IPS-18c (cell line): Measurements from ENCODE around the gene CNTD1.
A peak's percentile ranks its signal among the peaks of the same experiment; 100 is the strongest.

Source experiments
- H3K4me3 ChIP-seq: 2 replicates; pipeline ENCODE4 v1.7.0; 2013; ENCODE audit warnings: low read depth, mild to moderate bottlenecking, low read length, moderate library complexity; ENCODE audit not compliant: insufficient read depth
- H3K9me3 ChIP-seq: one replicate; pipeline ENCODE4 v1.6.1; 2013; ENCODE audit warnings: mild to moderate bottlenecking, low read length, moderate library complexity; ENCODE audit not compliant: control insufficient read depth, insufficient read depth

CNTD1 gene

DNA sequence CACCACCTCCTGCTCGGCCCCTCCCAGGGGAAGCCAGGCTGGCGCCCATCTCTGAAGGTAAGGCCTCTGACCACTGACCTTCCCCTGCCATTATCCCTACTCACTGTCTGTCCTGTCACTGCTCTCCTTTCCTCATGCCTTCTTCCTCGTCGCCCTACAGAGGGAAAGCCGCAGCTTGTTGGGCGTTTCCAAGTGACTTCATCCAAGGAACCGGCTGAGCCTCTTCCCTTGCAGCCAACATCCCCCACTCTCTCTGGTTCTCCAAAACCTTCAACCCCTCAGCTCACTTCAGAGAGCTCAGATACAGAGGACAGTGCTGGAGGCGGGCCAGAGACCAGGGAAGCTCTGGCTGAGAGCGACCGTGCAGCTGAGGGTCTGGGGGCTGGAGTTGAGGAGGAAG is 3.2 kb upstream of the CNTD1 start:
- H3K4me3 ChIP-seq: no peak overlapping the region
- H3K9me3 ChIP-seq: no peaks in the 10 kb centered on the region

DNA sequence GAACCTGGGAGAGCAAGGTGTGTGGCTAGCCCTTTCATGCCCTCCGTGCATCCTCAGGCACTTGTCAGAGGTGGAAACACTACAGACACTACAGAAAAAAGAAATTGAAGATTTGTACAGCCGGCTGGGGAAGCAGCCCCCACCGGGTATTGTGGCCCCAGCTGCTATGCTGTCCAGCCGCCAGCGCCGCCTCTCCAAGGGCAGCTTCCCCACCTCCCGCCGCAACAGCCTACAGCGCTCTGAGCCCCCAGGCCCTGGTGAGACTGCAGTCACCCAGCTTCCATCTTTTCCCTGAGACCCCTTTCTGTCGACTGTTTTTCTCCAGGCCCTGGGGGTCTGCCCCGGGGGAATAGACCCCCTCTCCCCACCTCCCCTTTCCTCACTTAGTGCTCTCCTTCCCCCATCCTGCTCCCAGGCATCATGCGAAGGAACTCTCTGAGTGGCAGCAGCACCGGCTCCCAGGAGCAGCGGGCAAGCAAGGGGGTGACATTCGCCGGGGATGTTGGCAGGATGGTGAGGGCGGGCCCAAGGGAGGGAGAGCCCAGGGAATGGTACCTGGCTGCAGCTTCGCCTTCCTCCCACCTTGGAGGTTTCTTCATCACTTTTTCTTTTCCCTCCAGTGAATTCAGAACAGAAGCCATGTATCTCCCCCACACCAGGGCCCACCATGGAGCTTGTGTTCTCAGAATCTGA is 2.4 kb upstream of the CNTD1 start:
- Histone ChIP-seq H3K9me3 (no peaks in the 10 kb centered on the region), H3K4me3 (no peak overlapping the region)

DNA sequence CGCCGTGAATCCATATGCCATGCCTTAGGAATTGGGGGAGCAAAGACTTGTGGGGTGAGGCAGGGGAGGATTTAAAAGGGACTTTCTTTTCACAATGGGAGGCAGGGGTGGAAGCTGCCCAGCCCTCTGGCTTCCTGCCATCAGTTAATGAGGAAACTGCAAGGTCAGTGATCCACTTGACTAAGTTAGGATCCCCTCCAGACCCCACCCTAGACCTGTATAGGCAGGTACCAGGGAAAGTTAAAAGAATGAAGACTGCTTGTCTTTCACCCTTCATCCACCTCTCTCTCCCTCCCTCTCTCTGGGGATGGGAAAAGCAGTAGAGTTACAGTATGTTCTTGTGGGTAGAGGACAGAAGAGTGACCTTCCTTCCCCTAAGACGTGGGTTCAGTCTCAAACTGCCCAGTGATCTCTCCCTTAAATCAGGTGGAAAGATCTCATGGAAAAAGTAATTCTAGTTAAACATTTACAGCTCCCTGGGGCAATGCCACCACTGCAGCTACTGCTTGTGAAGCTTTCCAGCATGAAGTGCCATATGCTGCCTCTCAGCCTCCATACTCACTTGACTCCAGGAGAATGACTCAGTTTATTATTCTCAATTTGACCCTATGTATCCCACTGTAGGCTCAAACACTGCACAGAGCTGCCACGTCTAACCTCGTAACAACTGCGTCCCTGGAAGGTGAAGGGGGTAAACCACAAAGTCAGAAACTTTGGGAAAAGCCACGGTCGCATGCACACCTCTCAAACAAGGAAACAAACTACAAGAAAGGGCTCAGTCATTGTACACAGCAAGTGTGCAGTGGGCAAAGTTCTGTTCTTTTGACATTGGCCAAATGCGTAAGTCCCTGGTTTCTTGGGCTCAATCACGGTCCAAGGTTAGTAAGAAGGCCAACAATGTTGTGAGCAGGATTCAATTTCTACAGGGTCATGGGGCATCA is 1.3 kb upstream of the CNTD1 start:
- Histone ChIP-seq H3K9me3 (no peaks in the 10 kb centered on the region), H3K4me3 (peak overlapping the region; percentile 98)

DNA sequence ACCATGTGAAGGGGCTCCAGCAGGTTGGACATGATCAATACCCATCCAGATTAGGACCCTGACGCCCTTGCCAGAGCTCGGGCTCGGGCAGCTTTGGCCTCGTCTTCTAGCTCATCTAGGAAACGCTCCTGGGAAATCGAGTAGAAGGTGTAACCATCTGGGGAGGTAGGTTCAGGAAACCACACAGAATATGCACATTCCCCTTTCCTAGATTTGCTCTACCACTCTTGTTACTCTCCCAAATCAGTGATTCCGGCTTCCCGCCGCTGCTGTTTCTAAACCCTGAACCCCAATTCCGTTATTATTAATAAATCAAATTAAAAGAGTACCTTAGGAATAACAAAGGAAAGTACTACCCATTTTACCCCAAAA is 664 bp upstream of the CNTD1 start:
- Histone ChIP-seq H3K4me3 (peak overlapping the region; percentile 98), H3K9me3 (no peaks in the 10 kb centered on the region)

DNA sequence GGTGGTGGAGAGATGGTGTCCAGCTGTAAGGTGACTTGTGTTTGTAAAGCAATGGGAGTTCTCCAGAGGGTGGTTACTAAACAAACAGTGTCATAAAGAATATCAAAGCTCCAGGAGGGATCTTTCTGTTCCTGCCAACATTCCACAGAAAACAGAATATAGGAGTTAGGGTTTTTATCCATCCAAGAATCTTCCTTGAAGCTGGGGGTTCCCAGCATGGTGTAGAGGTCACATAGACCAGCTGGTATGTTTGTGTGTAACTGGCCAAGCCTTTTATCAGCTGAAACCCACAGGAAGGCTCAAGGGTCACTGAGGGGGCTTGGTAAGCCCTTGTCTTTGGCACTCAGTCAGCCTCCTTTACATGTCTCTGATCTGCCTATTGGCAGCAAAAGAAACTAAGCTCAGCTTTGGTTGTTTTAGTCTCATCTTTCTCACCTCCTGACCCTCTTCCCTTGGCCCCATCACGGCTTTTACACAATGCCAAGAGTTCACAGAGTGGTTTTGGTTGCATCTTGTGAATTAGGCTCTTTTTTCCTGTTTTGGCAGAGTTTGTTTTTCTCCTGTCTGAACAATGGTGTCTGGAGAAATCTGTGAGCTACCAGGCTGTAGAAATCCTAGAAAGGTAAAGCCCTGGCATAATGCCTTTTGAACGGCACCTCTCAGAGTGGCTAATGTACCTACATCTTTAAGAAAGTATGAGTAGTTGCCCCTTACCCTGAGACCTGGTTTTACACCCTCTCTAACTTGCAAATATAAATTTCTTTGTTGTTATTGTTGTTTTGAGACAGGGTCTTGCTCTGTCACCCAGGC is 4.6 kb downstream of the CNTD1 start:
- Histone ChIP-seq H3K9me3 (no peaks in the 10 kb centered on the region), H3K4me3 (no peak overlapping the region)

DNA sequence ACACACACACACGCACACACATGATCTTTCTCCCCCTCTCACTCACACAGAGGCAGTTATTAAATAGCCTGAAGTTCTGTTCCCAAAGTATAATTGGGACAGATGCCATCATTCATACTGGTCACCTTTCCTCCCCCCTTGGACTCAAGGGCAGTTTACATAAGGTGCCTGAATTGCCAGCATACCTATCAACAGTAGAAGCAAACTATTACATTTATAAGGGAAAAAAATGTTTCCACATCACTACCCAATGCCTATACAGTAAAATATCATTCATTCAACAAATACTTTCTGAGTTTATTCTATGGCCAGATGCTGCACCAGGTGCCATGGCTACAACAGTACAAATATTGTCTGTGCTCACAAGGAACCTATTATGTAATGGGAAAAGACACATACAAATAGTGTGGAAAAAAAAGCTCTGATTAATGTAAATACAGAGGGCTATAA is 6.3 kb downstream of the CNTD1 start:
- Histone ChIP-seq H3K9me3 (no peaks in the 10 kb centered on the region), H3K4me3 (no peak overlapping the region)

DNA sequence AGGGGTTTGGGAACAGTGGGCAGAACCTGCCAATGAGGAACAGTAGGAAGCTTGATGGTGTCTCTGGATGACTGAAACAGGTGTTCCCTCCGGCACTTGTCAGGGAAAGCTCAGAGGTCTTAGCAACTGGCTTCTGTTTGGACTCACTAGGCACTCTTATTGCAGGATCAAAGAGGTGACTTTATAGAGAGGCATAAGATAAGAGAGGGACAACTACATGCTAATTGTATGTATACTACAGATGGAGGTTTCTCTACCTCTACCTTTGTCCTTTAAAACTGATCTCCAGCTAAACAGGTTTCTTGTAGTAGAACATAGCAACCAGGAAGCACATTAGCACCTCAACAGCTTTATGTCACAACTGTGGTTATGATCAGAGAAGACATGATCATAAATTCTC is 7.6 kb downstream of the CNTD1 start:
- Histone ChIP-seq H3K4me3 (no peak overlapping the region), H3K9me3 (no peaks in the 10 kb centered on the region)

DNA sequence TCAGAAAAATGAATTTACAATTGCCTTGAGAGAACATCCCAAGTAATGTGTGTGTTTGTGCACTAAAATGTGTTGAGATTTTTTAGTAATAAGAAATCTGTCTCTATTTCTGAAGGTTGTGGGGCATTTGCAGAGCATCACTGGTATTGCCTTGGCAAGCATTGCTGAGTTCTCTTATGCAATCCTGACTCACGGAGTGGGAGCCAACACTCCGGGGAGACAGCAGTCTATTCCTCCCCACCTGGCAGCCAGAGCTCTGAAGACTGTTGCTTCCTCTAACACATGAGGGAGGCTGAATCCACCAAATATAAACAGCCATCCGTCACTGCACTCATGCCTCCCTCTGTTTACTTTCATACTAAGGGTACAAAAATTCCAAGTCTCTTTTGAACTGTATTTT is 10.6 kb downstream of the CNTD1 start:
- Histone ChIP-seq H3K9me3 (no peaks in the 10 kb centered on the region), H3K4me3 (no peak overlapping the region)

DNA sequence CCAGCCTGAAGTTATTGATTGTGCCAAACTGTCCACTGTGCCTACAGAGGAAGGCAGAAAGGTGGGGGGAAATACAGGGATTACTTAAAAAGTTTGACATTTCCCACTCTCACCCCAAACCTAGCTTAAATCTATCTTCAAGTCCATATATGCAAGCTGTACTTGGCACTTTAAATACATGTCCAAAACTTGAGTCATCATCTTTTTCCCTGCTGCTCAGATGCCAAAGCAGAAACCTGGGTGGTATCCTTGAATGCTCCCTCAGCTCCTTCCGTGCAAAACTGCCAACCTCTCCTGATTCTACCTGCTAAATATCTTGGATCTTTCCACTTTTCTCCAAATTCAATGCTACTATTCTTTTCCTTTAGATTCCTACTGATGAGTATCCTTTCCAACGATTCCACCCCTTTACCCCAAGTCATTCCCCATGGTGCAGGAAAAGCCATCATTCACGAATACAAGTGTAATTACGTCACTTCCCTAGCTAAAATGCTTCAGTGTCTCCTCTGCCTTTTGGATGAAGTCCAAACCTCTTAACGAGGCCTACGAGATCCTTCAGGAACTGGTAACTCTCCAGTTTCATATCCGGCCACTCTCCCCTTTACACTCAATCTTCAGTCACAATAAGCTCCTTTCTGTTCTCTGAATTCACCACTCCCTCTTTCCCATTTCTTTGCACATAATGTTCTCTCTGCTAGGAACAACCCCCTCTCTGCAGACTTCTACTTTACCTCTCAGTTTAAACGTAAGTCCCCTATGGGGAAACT is 16.2 kb downstream of the CNTD1 start:
- Histone ChIP-seq H3K9me3 (no peaks in the 10 kb centered on the region), H3K4me3 (no peak overlapping the region)

DNA sequence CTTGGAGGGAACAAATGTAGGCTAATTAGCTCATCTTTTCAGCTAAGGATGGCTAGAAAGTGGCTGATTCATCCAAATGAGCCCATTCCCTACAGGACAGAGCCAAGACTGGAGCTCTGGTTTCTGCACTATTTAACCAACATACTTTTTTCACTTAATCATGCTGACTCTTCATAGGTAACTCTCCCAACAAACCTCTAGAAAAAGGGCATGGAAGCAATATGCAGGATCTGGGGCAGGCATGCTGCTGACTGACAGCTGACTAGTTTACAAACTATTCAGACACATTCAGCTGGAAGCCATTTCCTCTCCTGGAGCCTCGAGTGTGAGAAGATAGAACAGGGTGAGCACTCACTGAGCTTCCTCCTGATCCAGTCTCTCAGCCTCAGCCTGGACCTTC is 19.2 kb downstream of the CNTD1 start:
- Histone ChIP-seq H3K4me3 (no peak overlapping the region), H3K9me3 (no peaks in the 10 kb centered on the region)

DNA sequence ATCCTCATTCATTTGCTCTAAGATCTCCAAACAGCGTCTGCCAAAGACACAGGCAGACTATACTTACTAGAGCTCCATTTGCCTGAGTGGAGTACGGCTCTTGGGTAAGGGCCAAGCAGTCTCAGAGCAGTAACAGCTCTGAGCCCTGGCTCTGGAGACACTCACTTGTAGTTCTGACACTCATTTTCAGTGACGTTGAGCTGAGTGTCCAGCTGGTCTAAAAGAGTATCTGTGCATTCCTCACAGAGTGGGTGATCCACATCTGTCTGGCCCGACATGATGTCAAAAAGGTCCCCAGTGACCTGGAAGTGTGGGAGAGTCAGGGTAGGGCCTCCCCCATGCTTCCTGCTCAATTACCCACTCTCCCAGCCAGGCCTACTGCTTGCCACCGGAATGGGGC is 19.7 kb downstream of the CNTD1 start:
- Histone ChIP-seq H3K4me3 (no peak overlapping the region), H3K9me3 (no peaks in the 10 kb centered on the region)

DNA sequence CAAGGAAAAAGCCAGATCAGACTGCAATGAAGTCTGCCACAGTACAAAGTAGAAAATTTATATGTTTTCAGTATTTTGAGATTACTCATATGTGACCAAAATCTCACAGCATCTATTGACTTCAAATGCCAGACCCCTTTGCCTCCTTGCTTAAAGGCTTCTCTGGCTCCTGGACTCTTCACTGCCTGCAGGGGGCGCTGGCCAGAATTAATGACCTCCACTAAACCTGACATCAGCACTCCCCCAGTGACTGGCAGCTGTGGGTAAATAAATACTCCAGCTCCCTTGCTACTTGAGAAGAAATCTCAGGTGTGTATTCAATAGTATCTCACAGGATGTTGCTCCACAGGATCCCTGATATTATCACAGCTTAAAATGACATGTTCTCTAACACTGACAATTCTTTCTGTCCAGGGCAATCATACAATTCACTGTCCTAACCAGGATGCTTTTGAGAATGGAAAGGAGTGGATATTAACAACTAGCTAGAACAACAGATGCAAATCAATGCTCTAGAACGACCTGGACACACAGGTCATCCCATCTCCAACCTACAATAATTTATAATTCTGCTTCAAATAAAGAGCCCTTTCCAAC is 21.4 kb downstream of the CNTD1 start:
- no peaks in the 10 kb centered on the region for H3K9me3 ChIP-seq

DNA sequence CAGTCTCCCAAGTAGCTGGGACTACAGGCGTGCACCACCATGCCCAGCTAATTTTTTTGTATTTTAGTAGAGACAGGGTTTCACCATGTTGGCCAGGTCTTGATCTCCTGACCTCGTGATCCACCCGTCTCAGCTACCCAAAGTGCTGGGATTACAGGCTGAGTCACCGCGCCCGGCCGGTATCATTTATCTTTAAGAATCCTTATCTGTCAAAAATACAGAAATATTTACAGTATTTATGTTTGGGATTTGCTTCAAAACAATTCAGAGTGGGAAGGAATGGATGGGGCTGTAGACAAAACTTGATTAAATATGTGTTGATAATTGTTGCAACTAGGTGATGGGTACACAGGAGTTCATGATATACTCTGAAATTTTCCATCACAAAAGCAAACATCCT is 22.5 kb downstream of the CNTD1 start:
- H3K9me3 ChIP-seq: no peaks in the 10 kb centered on the region
- no peak overlapping the region for H3K4me3 ChIP-seq

More for the DNA sequence above, 21.4 kb downstream of the CNTD1 start:
- no peak overlapping the region for H3K4me3 ChIP-seq

DNA sequence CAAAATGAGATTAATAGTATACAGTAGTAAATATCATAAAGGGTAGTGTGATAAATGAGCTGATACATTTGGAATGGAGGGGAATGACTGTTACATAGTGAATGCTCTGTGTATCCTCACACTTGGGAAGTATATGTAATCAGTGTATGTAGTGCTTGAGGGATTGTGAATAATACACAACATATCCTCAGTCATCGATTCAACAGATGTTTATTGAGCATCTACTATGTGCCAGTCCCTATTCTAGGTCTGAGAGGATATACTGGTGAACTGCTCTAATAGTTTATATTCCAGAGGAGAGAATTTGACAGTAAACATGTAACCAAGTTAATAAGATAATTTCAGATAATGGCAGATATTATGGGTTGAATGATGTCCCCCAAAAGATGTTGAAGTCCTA is 28.8 kb downstream of the CNTD1 start:
- H3K4me3 ChIP-seq: no peak overlapping the region
- no peaks in the 10 kb centered on the region for H3K9me3 ChIP-seq

DNA sequence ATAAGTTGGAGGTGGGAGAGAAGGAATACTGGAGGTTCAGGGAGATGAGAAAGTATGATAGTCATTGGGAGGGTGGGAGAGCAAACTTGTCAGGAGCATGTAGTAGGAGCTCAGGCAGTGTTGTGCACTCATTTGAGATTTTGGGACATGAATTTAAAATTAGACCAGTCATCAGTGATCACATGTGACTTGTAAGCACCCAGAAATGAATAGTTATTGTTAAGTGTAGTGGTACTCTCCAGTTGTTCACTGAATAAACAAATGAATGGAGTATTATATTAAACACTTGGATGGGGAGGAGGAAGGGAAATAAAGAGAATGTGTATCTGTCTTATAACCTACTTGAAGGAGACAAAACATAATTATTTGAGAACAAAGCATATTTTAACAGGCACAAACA is 32.3 kb downstream of the CNTD1 start:
- Histone ChIP-seq H3K4me3 (no peak overlapping the region), H3K9me3 (no peaks in the 10 kb centered on the region)

DNA sequence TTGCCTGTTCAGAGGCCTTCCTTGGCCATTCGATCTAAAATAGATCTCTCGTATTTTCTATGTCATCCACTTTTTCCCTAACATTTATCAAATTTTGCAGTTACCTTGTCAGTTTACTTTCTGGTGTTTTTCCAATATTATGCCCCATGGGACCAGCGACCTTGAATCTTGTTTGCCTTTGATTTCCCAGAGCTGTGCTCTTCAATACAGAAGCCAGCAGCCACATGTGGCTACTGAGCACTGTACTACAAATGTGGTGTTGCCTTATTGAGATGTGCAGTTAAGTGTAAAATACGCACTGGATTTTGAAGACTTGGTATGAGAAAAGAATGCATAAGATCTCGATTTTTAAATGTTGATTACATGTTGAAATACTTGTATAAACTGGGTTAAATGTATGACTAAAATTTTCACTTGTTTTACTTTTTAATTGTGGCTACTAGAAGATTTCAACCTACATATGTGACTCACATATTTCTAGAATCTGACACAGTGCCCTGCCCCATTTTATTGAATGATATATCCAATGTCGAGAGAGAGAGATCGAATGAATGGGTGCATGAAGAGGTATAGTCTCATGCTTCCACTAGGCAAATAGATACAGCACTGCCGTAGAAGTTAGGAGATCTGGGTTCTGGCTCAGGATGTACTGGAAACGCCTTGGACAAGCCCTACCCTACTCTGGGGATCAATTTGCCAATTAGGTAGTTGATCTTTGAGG is 33.7 kb downstream of the CNTD1 start:
- H3K4me3 ChIP-seq: peak overlapping the region; percentile 99
- H3K9me3 ChIP-seq: no peaks in the 10 kb centered on the region
